ENCODE measurements around the gene BLOC1S1. TPM values are rescaled to one million over a fixed set of nuclear protein-coding genes. Genes with fewer than 3 reads are reported as not detected.

The BLOC1S1 gene
- total RNA-seq, 1 experiment from 2014 or later: 87.3 TPM

DNA sequence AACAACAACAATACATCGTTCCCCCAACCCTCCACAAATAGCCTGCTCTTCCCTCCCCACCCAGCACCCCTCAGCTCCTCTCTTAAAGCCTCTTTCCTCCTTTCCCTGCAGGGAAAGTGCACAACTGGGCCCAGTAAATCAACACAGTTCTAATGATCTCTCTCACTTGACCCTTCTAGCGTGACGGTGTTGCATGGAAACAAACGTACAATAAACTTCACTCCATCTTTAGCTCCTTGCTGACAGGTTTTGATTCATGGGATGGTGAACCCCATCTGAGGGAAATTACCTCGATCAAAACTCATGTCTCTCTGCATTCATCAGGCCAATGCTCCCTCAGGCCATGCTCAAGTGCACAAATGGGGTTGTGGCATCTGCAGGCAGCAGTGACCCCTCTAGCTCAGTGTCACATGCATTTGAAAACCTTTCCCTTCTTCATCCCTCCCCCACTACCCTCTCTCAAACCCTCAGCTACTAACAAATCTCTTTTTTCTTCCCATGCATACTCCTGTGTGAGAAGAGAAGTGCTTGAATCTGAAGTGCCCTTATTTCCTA is 50.0 kb downstream of the BLOC1S1 start:
- Histone ChIP-seq H3K4me3 (ENCODE audit: low read depth in 2 of 2, low read length in 2 of 2) (no peak overlapping the region), H3K4me1 (ENCODE audit: control insufficient read depth, insufficient read depth, low read length) (no peaks in the 10 kb centered on the region), H3K27me3 (ENCODE audit: control insufficient read depth, insufficient read depth, low read length) (no peaks in the 10 kb centered on the region), H3K27ac (ENCODE audit: low read length) (no peak overlapping the region), H3K36me3 (ENCODE audit: control insufficient read depth, insufficient read depth, low read length) (peaks cover 5% of the 10 kb centered on the region; the same call in 1 of the 2 replicates), H3K9me3 (ENCODE audit: control insufficient read depth, insufficient read depth, low read depth, low read length) (no peaks in the 10 kb centered on the region)
- ATAC-seq (no peak), DNase-seq (ENCODE audit: low read depth, low spot score) (no peak)
- in situ Hi-C loops (cut with HindIII; ENCODE audit: low pct_unique_long_range_greater_than_20kb, low sequenced_read_pairs) (no loop called here), intact Hi-C loops (cut with micrococcal nuclease; ENCODE audit: unreplicated experiment) (no loop called here)
- CTCF ChIA-PET: interaction anchor here (0.6 kb wide), 1 partner anchor 59 kb away, joined by 6 read pairs; no protein-coding TSS in a partner anchor
- TSS peak; percentile 35 for BruUV-seq (replicated peaks)
- no peak for TF ChIP-seq TCF7L2 (IDR thresholded peaks at IDR 0.05; ENCODE audit: low read depth, low read length)
- no peak for TF ChIP-seq POLR2AphosphoS5 (IDR thresholded peaks at IDR 0.05; ENCODE audit: low read depth, low read length)
- TF ChIP-seq CTCF (IDR thresholded peaks at IDR 0.05): no peak
- no peak for TF ChIP-seq SIN3A (IDR thresholded peaks at IDR 0.05; ENCODE audit: borderline replicate concordance, insufficient read depth, low read depth, low read length)
- TF ChIP-seq, protein P1, sequence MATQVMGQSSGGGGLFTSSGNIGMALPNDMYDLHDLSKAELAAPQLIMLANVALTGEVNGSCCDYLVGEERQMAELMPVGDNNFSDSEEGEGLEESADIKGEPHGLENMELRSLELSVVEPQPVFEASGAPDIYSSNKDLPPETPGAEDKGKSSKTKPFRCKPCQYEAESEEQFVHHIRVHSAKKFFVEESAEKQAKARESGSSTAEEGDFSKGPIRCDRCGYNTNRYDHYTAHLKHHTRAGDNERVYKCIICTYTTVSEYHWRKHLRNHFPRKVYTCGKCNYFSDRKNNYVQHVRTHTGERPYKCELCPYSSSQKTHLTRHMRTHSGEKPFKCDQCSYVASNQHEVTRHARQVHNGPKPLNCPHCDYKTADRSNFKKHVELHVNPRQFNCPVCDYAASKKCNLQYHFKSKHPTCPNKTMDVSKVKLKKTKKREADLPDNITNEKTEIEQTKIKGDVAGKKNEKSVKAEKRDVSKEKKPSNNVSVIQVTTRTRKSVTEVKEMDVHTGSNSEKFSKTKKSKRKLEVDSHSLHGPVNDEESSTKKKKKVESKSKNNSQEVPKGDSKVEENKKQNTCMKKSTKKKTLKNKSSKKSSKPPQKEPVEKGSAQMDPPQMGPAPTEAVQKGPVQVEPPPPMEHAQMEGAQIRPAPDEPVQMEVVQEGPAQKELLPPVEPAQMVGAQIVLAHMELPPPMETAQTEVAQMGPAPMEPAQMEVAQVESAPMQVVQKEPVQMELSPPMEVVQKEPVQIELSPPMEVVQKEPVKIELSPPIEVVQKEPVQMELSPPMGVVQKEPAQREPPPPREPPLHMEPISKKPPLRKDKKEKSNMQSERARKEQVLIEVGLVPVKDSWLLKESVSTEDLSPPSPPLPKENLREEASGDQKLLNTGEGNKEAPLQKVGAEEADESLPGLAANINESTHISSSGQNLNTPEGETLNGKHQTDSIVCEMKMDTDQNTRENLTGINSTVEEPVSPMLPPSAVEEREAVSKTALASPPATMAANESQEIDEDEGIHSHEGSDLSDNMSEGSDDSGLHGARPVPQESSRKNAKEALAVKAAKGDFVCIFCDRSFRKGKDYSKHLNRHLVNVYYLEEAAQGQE (IDR thresholded peaks at IDR 0.05; ENCODE audit: insufficient read depth in 1 of 2, low read depth in 2 of 2, low read length in 1 of 2): no peak
- POLR2A ChIA-PET: interaction anchor here (0.9 kb wide), 1 partner anchor 52 kb away, joined by 3 read pairs; the partner anchor contains the start of gene SARNP

- TF ChIP-seq SIN3A (IDR thresholded peaks at IDR 0.05; ENCODE audit: borderline replicate concordance, insufficient read depth, low read depth, low read length) (no peak), TCF7L2 (IDR thresholded peaks at IDR 0.05; ENCODE audit: low read depth, low read length) (no peak), CTCF (IDR thresholded peaks at IDR 0.05) (no peak), POLR2AphosphoS5 (IDR thresholded peaks at IDR 0.05; ENCODE audit: low read depth, low read length) (no peak)
- TF ChIP-seq, protein P1 (IDR thresholded peaks at IDR 0.05; ENCODE audit: insufficient read depth in 1 of 2, low read depth in 2 of 2, low read length in 1 of 2): no peak
- Histone ChIP-seq H3K27me3 (ENCODE audit: control insufficient read depth, insufficient read depth, low read length) (no peaks in the 10 kb centered on the region), H3K4me1 (ENCODE audit: control insufficient read depth, insufficient read depth, low read length) (no peaks in the 10 kb centered on the region), H3K9me3 (ENCODE audit: control insufficient read depth, insufficient read depth, low read depth, low read length) (no peaks in the 10 kb centered on the region), H3K27ac (ENCODE audit: low read length) (no peak overlapping the region), H3K4me3 (ENCODE audit: low read depth in 2 of 2, low read length in 2 of 2) (no peak overlapping the region), H3K36me3 (ENCODE audit: control insufficient read depth, insufficient read depth, low read length) (peaks cover 7% of the 10 kb centered on the region)
- ChIA-PET POLR2A (no interaction called here), CTCF (no interaction called here)
- no TSS peak for BruUV-seq (replicated peaks)
- DNase-seq (ENCODE audit: low read depth, low spot score): no peak
- intact Hi-C loops (cut with micrococcal nuclease; ENCODE audit: unreplicated experiment): no loop called here
- no peak for ATAC-seq
- in situ Hi-C loops (cut with HindIII; ENCODE audit: low pct_unique_long_range_greater_than_20kb, low sequenced_read_pairs): no loop called here
Observed at GRCh38 chr12:55767156-55767555, 51.3 kb downstream of the BLOC1S1 start.

All from Panc1 (cell line).